IMR-90 (cell line): ENCODE results near the gene CDIP1. TPM values are rescaled to one million over a fixed set of nuclear protein-coding genes. Genes with fewer than 3 reads are reported as not detected.

Experiments
- ATAC-seq: fragments of 200-7000 bp; cut with Tn5 transposase; 2 replicates; pipeline ENCODE4 v1.9.1; 2020; ENCODE audit warnings: low read depth, mild to moderate bottlenecking, moderate library complexity
- BruUV-seq: library from RNA; stranded (reverse); fragments of 400-500 nt; replicated peaks from 2 replicates; lab custom pipeline; 2021; lab: Mats Ljungman, UMichigan
- CTCF ChIA-PET: fragments of 300-600 bp; formaldehyde crosslinking; extraction: SDS; loops from one replicate; lab custom pipeline; 2021; ENCODE audit warnings: antibody characterized with exemption; lab: Yijun Ruan, JAX
- POLR2A ChIA-PET: fragments of 300-600 bp; sonication (Branson Sonifier 250); formaldehyde crosslinking; loops from one replicate; lab custom pipeline; 2022; ENCODE audit warnings: antibody characterized with exemption; ENCODE audit not compliant: unreplicated experiment; lab: Charles Lee
- DNase-seq: peaks from one replicate; pipeline ENCODE4 v3.0.0; 2013
- H2AFZ ChIP-seq: replicated peaks from 2 replicates; pipeline ENCODE3; 2013; ENCODE audit warnings: low read length, mild to moderate bottlenecking; ENCODE audit not compliant: poor library complexity
- H2AK5ac ChIP-seq: 2 replicates; pipeline ENCODE4 v1.6.1; 2013; ENCODE audit warnings: low read depth, low read length, inconsistent platforms
- H2AK9ac ChIP-seq: replicated peaks from 2 replicates; pipeline ENCODE3; 2013; ENCODE audit warnings: mild to moderate bottlenecking, low read depth, low read length, moderate library complexity; ENCODE audit not compliant: poor library complexity
- H2BK120ac ChIP-seq: 2 replicates; pipeline ENCODE4 v1.6.1; 2013; ENCODE audit warnings: low read depth, low read length, inconsistent platforms
- H2BK15ac ChIP-seq: 3 replicates; pipeline ENCODE4 v1.6.1; 2013; ENCODE audit warnings: low read depth, low read length, inconsistent platforms
- H2BK20ac ChIP-seq: 2 replicates; pipeline ENCODE4 v1.6.1; 2013; ENCODE audit warnings: low read depth, mild to moderate bottlenecking, inconsistent platforms, low read length, moderate library complexity
- H2BK5ac ChIP-seq: 2 replicates; pipeline ENCODE4 v1.6.1; 2013; ENCODE audit warnings: mild to moderate bottlenecking, low read depth, low read length, inconsistent platforms; ENCODE audit not compliant: poor library complexity, severe bottlenecking
- H3K14ac ChIP-seq: replicated peaks from 2 replicates; pipeline ENCODE4 v1.6.1; 2013; ENCODE audit warnings: low read depth, low read length, inconsistent platforms
- H3K18ac ChIP-seq: 2 replicates; pipeline ENCODE4 v1.6.1; 2013; ENCODE audit warnings: low read depth, low read length, control low read depth
- H3K23ac ChIP-seq: 2 replicates; pipeline ENCODE4 v1.6.1; 2013; ENCODE audit warnings: low read depth, low read length, inconsistent platforms
- H3K27ac ChIP-seq: 2 replicates; pipeline ENCODE4 v1.5.1; 2013; ENCODE audit warnings: mild to moderate bottlenecking, control low read depth, low read length; ENCODE audit not compliant: insufficient read depth
- H3K27me3 ChIP-seq: 2 replicates; pipeline ENCODE4 v1.6.1; 2013; ENCODE audit warnings: low read length; ENCODE audit not compliant: control insufficient read depth, insufficient read depth
- H3K36me3 ChIP-seq: 2 replicates; pipeline ENCODE4 v1.6.1; 2013; ENCODE audit warnings: low read length, mixed read lengths; ENCODE audit not compliant: control insufficient read depth, insufficient read depth
- H3K4ac ChIP-seq: 2 replicates; pipeline ENCODE4 v1.6.1; 2013; ENCODE audit warnings: low read depth, low read length, inconsistent platforms
- H3K4me1 ChIP-seq: 2 replicates; pipeline ENCODE4 v1.6.1; 2013; ENCODE audit warnings: low read length, mixed read lengths; ENCODE audit not compliant: control insufficient read depth, insufficient read depth
- H3K4me2 ChIP-seq: 2 replicates; pipeline ENCODE4 v1.6.1; 2013; ENCODE audit warnings: low read depth, mild to moderate bottlenecking, control low read depth, low read length, moderate library complexity
- H3K4me3 ChIP-seq: 2 replicates; pipeline ENCODE4 v1.5.1; 2013; ENCODE audit warnings: low read depth, mild to moderate bottlenecking, control low read depth, low read length, moderate library complexity; ENCODE audit not compliant: insufficient read depth
- H3K56ac ChIP-seq: 2 replicates; pipeline ENCODE4 v1.6.1; 2013; ENCODE audit warnings: low read length, inconsistent platforms; ENCODE audit not compliant: insufficient read depth; ENCODE audit errors: extremely low read depth
- H3K79me1 ChIP-seq, 2 experiments: 2 replicates each; pipeline ENCODE4 v1.6.1; 2013; ENCODE audit warnings: low read length in 2 of 2, inconsistent platforms in 1 of 2, low read depth in 1 of 2
- H3K9ac ChIP-seq: 2 replicates; pipeline ENCODE4 v1.6.1; 2013; ENCODE audit warnings: low read depth, low read length, control low read depth
- H3K9me1 ChIP-seq: 2 replicates; pipeline ENCODE4 v1.6.1; 2013; ENCODE audit warnings: low read length, inconsistent platforms; ENCODE audit not compliant: insufficient read depth
- H3K9me3 ChIP-seq: 2 replicates; pipeline ENCODE4 v1.6.1; 2013; ENCODE audit warnings: low read length; ENCODE audit not compliant: control insufficient read depth, insufficient read depth
- H4K20me1 ChIP-seq: 2 replicates; pipeline ENCODE4 v1.6.1; 2013; ENCODE audit warnings: low read length, inconsistent platforms; ENCODE audit not compliant: insufficient read depth
- H4K5ac ChIP-seq: 2 replicates; pipeline ENCODE4 v1.6.1; 2013; ENCODE audit warnings: mild to moderate bottlenecking, low read depth, low read length, control low read depth
- H4K8ac ChIP-seq, 2 experiments: 2 replicates each; pipeline ENCODE4 v1.6.1; 2013; ENCODE audit warnings: low read depth in 2 of 2, low read length in 2 of 2, control low read depth in 1 of 2, inconsistent platforms in 1 of 2
- H4K91ac ChIP-seq: 2 replicates; pipeline ENCODE4 v1.6.1; 2013; ENCODE audit warnings: low read depth, low read length, inconsistent platforms; ENCODE audit not compliant: insufficient read depth
- BHLHE40 ChIP-seq: fragments of 150-350 bp; IDR thresholded peaks from 2 replicates; pipeline ENCODE4 v1.6.1; 2016; ENCODE audit warnings: mild to moderate bottlenecking, low read depth, low read length
- CEBPB ChIP-seq: IDR thresholded peaks from 2 replicates; pipeline ENCODE4 v1.6.1; 2012; ENCODE audit warnings: low read depth, low read length, improper control_type of control experiment
- CHD1 ChIP-seq: IDR thresholded peaks from 2 replicates; pipeline ENCODE4 v1.6.1; 2012; ENCODE audit warnings: low read depth, low read length, improper control_type of control experiment
- ELK1 ChIP-seq: fragments of 150-350 bp; IDR thresholded peaks from 2 replicates; pipeline ENCODE4 v1.6.1; 2016; ENCODE audit warnings: low read depth, mild to moderate bottlenecking, low read length, moderate library complexity, borderline replicate concordance
- FOS ChIP-seq: fragments of 150-350 bp; IDR thresholded peaks from 2 replicates; pipeline ENCODE4 v1.6.1; 2016; ENCODE audit warnings: low read depth, low read length
- MAFK ChIP-seq: IDR thresholded peaks from 2 replicates; pipeline ENCODE4 v1.6.1; 2012; ENCODE audit warnings: low read depth, low read length, improper control_type of control experiment
- MAZ ChIP-seq: IDR thresholded peaks from 2 replicates; pipeline ENCODE4 v1.6.1; 2012; ENCODE audit warnings: low read depth, mild to moderate bottlenecking, low read length, improper control_type of control experiment, moderate library complexity, borderline replicate concordance
- MXI1 ChIP-seq: IDR thresholded peaks from 2 replicates; pipeline ENCODE4 v1.6.1; 2012; ENCODE audit warnings: low read depth, mild to moderate bottlenecking, low read length, moderate library complexity, borderline replicate concordance
- NFE2L2 ChIP-seq: fragments of 150-350 bp; IDR thresholded peaks from 2 replicates; pipeline ENCODE4 v1.6.1; 2016; ENCODE audit warnings: low read depth, mild to moderate bottlenecking, low read length
- POLR2A ChIP-seq: IDR thresholded peaks from 2 replicates; pipeline ENCODE4 v1.6.1; 2012; ENCODE audit warnings: mild to moderate bottlenecking, low read depth, low read length
- RAD21 ChIP-seq: IDR thresholded peaks from 2 replicates; pipeline ENCODE4 v1.6.1; 2012; ENCODE audit warnings: low read length, improper control_type of control experiment
- RCOR1 ChIP-seq: IDR thresholded peaks from 2 replicates; pipeline ENCODE4 v1.6.1; 2012; ENCODE audit warnings: mild to moderate bottlenecking, low read length, improper control_type of control experiment; ENCODE audit not compliant: insufficient replicate concordance
- RFX5 ChIP-seq: IDR thresholded peaks from 2 replicates; pipeline ENCODE4 v1.8.0; 2012; ENCODE audit warnings: low read depth, mild to moderate bottlenecking, low read length, moderate library complexity
- SMC3 ChIP-seq: fragments of 150-350 bp; IDR thresholded peaks from 2 replicates; pipeline ENCODE4 v1.6.1; 2016; ENCODE audit warnings: low read depth, mild to moderate bottlenecking, antibody characterized with exemption, low read length, moderate library complexity
- WGBS, 2 experiments: methylation state at CpG; one replicate each; pipeline versions ENCODE4 v1.1.5 to v1.1.7; 2013; ENCODE audit warnings: missing lambda C conversion rate in 2 of 2; ENCODE audit not compliant: insufficient read length in 1 of 2; ENCODE audit errors: extremely low coverage in 2 of 2; 5-methylcytosine and 5-hydroxymethylcytosine counted together
- dilution Hi-C: fragments of 300-500 bp; cut with HindIII; formaldehyde crosslinking; loops from one replicate; pipeline ENCODE4 v1.14.3; 2018; ENCODE audit warnings: low sequenced_read_pairs; ENCODE audit not compliant: unreplicated experiment
- in situ Hi-C: fragments of 300-500 bp; cut with MboI; formaldehyde crosslinking; loops from 3 replicates; pipeline ENCODE4 v1.14.3; 2019; ENCODE audit warnings: low sequenced_read_pairs, inconsistent platforms, mixed read lengths
- intact Hi-C: fragments of 100-400 bp; cut with micrococcal nuclease; formaldehyde crosslinking; loops from 2 replicates; pipeline ENCODE4 v1.10.0; 2022
- polyA plus RNA-seq, 3 experiments: library from polyadenylated mRNA; depleted of rRNA; stranded (reverse); fragments of >200 nt; gene quantifications; 2 replicates each; pipeline ENCODE4 v1.2.3, GENCODE V29; 2012; ENCODE audit warnings: low replicate concordance in 1 of 3
- total RNA-seq: library from RNA; depleted of rRNA; stranded (reverse); fragments of >200 nt; gene quantifications from 2 replicates; pipeline ENCODE4 v1.2.3, GENCODE V29; 2012
- TF ChIP-seq, protein P1 (sequence below): conservative IDR thresholded peaks from 2 replicates; pipeline ENCODE4 v1.5.1; 2012; ENCODE audit warnings: mild to moderate bottlenecking, low read depth, low read length, improper control_type of control experiment
- TF ChIP-seq, protein P2 (sequence below): fragments of 150-350 bp; IDR thresholded peaks from 2 replicates; pipeline ENCODE4 v1.6.1; 2017; ENCODE audit warnings: mild to moderate bottlenecking, antibody characterized with exemption, low read length, low read depth

CDIP1 gene
- total and polyA plus RNA-seq, 2 of the 4 experiments (the other 2 are of a cell fraction), result 4.8 to 14.6 TPM

DNA sequence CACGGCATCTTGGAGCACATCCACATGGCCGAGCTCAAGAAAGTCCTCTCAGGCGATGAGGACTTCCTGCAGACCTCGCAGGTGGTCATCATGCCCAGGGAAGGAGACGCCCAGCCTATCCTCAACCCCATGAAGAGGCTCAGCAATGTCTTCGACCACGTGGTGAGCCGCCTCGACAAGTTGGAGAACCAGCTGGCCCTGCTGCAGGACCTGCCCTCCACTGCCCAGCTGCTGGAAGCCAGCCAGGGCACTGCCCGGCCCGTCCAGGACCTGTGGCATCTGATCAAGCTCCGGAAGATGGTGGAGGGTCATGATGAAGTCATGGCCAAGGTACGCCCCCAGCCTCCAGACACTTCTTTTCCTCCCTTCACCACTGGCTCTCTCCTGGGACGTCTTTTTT, 18.0 kb upstream of the CDIP1 start:
- no peaks in the 10 kb centered on the region for H3K36me3 ChIP-seq
- H3K9me1 ChIP-seq, result no peaks in the 10 kb centered on the region
- intact Hi-C loops, result no loop called here
- H3K9me3 ChIP-seq, result no peaks in the 10 kb centered on the region
- H3K79me1 ChIP-seq, result no peaks in the 10 kb centered on the region
- no peak for ATAC-seq
- H2BK120ac ChIP-seq, result no peak overlapping the region
- no peak overlapping the region for H3K9ac ChIP-seq
- H4K91ac ChIP-seq, result no peak overlapping the region
- no peak for DNase-seq
- H3K4me2 ChIP-seq, result no peak overlapping the region
- no peak overlapping the region for H3K23ac ChIP-seq
- H3K56ac ChIP-seq, result no peak overlapping the region
- H2AK9ac ChIP-seq, result no peak overlapping the region
- in situ Hi-C loops, result no loop called here
- ChIA-PET POLR2A (no interaction called here), CTCF (no interaction called here)
- H2BK5ac ChIP-seq, result no peak overlapping the region
- H3K4me3 ChIP-seq, result no peak overlapping the region
- peaks cover 42% of the 10 kb centered on the region for H3K27me3 ChIP-seq
- H2AK5ac ChIP-seq, result no peak overlapping the region
- no peaks in the 10 kb centered on the region for H3K4me1 ChIP-seq
- no peak overlapping the region for H3K4ac ChIP-seq
- no peak overlapping the region for H2BK15ac ChIP-seq
- dilution Hi-C loops, result no loop called here
- TF ChIP-seq BHLHE40 (no peak), MAZ (no peak), SMC3 (no peak), RFX5 (no peak), RCOR1 (no peak), CEBPB (no peak), NFE2L2 (no peak), ELK1 (no peak), RAD21 (no peak), FOS (no peak), POLR2A (no peak), CHD1 (no peak), MAFK (no peak), MXI1 (no peak)
- TF ChIP-seq, protein P1, sequence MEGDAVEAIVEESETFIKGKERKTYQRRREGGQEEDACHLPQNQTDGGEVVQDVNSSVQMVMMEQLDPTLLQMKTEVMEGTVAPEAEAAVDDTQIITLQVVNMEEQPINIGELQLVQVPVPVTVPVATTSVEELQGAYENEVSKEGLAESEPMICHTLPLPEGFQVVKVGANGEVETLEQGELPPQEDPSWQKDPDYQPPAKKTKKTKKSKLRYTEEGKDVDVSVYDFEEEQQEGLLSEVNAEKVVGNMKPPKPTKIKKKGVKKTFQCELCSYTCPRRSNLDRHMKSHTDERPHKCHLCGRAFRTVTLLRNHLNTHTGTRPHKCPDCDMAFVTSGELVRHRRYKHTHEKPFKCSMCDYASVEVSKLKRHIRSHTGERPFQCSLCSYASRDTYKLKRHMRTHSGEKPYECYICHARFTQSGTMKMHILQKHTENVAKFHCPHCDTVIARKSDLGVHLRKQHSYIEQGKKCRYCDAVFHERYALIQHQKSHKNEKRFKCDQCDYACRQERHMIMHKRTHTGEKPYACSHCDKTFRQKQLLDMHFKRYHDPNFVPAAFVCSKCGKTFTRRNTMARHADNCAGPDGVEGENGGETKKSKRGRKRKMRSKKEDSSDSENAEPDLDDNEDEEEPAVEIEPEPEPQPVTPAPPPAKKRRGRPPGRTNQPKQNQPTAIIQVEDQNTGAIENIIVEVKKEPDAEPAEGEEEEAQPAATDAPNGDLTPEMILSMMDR, result no peak
- TF ChIP-seq, protein P2, sequence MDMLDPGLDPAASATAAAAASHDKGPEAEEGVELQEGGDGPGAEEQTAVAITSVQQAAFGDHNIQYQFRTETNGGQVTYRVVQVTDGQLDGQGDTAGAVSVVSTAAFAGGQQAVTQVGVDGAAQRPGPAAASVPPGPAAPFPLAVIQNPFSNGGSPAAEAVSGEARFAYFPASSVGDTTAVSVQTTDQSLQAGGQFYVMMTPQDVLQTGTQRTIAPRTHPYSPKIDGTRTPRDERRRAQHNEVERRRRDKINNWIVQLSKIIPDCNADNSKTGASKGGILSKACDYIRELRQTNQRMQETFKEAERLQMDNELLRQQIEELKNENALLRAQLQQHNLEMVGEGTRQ, result no peak
- no peak overlapping the region for H4K5ac ChIP-seq
- H3K18ac ChIP-seq, result no peak overlapping the region
- H4K20me1 ChIP-seq, result no peaks in the 10 kb centered on the region
- H3K27ac ChIP-seq, result no peak overlapping the region
- H2BK20ac ChIP-seq, result no peak overlapping the region
- H2AFZ ChIP-seq, result peak overlapping the region; percentile 32
- H3K14ac ChIP-seq, result no peak overlapping the region
- BruUV-seq, result no TSS peak
- 83% methylated on average over 4 of the region's 14 CpGs; no CpG with 5 or more reads in 1 of the 2 experiments for WGBS, 2 experiments
- no peak overlapping the region for H4K8ac ChIP-seq
